HEK293 (cell line): ENCODE measurements around the gene LDLRAD4.
A peak's percentile ranks its signal among the peaks of the same experiment; 100 is the strongest.

Experiments
- CTCF ChIA-PET: fragments of 350-600 bp; formaldehyde crosslinking; extraction: SDS; loops from one replicate; lab custom pipeline; 2021; ENCODE audit warnings: antibody characterized with exemption; lab: Yijun Ruan, JAX
- POLR2A ChIA-PET: fragments of 300-600 bp; formaldehyde crosslinking; extraction: SDS; loops from one replicate; lab custom pipeline; 2020; ENCODE audit warnings: antibody characterized with exemption, inconsistent platforms; lab: Yijun Ruan, JAX
- H3K27ac ChIP-seq: fragments of 200-500 bp; sonication (Bioruptor generic); 2 replicates; pipeline ENCODE4 v1.5.1; 2014; ENCODE audit warnings: low read depth, low read length, control low read depth, inconsistent platforms; ENCODE audit errors: extremely low read depth
- H3K36me3 ChIP-seq, 2 experiments: fragments of 200-500 bp in 1 of 2; sonication (Bioruptor generic) in 1 of 2; 1 replicate in 1 of 2; 2 replicates in 1 of 2; pipeline ENCODE4 v1.5.1; 2014 to 2017; ENCODE audit warnings: inconsistent platforms in 2 of 2, low read length in 2 of 2; ENCODE audit not compliant: control insufficient read depth in 2 of 2, insufficient read depth in 1 of 2
- H3K4me1 ChIP-seq: fragments of 200-500 bp; sonication (Bioruptor generic); 2 replicates; pipeline ENCODE4 v1.5.1; 2014; ENCODE audit warnings: mild to moderate bottlenecking, low read length, inconsistent platforms; ENCODE audit not compliant: control insufficient read depth, insufficient read depth
- H3K4me3 ChIP-seq: 2 replicates; pipeline ENCODE4 v1.5.1; 2011; ENCODE audit warnings: low read depth, mild to moderate bottlenecking, control low read depth, low read length, moderate library complexity
- H3K9me3 ChIP-seq: fragments of 200-500 bp; sonication (Bioruptor generic); 2 replicates; pipeline ENCODE4 v1.5.1; 2014; ENCODE audit warnings: low read depth, low read length, inconsistent platforms; ENCODE audit not compliant: control insufficient read depth, insufficient read depth
- GLIS1 ChIP-seq: fragments of 450-650 bp; formaldehyde crosslinking; IDR thresholded peaks from 2 replicates; pipeline ENCODE4 v1.5.1; 2016; ENCODE audit warnings: missing biosample characterization, missing genetic modification characterization
- KLF1 ChIP-seq: fragments of 450-650 bp; formaldehyde crosslinking; IDR thresholded peaks from 2 replicates; pipeline ENCODE4 v1.5.1; 2016; ENCODE audit warnings: missing biosample characterization, missing genetic modification characterization
- KLF9 ChIP-seq: fragments of 450-650 bp; formaldehyde crosslinking; IDR thresholded peaks from 2 replicates; pipeline ENCODE4 v1.5.1; 2016; ENCODE audit warnings: missing biosample characterization, missing genetic modification characterization, low read depth
- MYNN ChIP-seq: fragments of 450-650 bp; formaldehyde crosslinking; IDR thresholded peaks from 2 replicates; pipeline ENCODE4 v1.5.1; 2016; ENCODE audit warnings: missing biosample characterization, missing genetic modification characterization, borderline replicate concordance
- OVOL3 ChIP-seq: fragments of 450-650 bp; formaldehyde crosslinking; IDR thresholded peaks from 2 replicates; pipeline ENCODE4 v1.5.1; 2016; ENCODE audit warnings: missing biosample characterization, missing genetic modification characterization
- PBX3 ChIP-seq: sonication (generic); formaldehyde crosslinking; IDR thresholded peaks from 2 replicates; pipeline ENCODE4 v1.8.1; 2022; ENCODE audit warnings: mild to moderate bottlenecking, moderate library complexity, missing genetic modification reagents
- SCRT1 ChIP-seq: fragments of 450-650 bp; formaldehyde crosslinking; IDR thresholded peaks from 2 replicates; pipeline ENCODE4 v1.5.1; 2016; ENCODE audit warnings: missing biosample characterization, missing genetic modification characterization, borderline replicate concordance
- SETDB1 ChIP-seq: IDR thresholded peaks from one replicate; pipeline ENCODE4 v1.6.1; 2017; ENCODE audit warnings: mild to moderate bottlenecking, low read length, moderate library complexity, mixed read lengths; ENCODE audit not compliant: insufficient read length
- SP2 ChIP-seq: fragments of 450-650 bp; formaldehyde crosslinking; IDR thresholded peaks from 2 replicates; pipeline ENCODE4 v1.5.1; 2016; ENCODE audit warnings: missing biosample characterization, missing genetic modification characterization
- TRIM28 ChIP-seq: IDR thresholded peaks from 2 replicates; pipeline ENCODE4 v1.6.1; 2011; ENCODE audit warnings: low read length, control low read depth, borderline replicate concordance
- ZBTB20 ChIP-seq: fragments of 450-650 bp; formaldehyde crosslinking; IDR thresholded peaks from 2 replicates; pipeline ENCODE4 v1.5.1; 2016; ENCODE audit warnings: missing biosample characterization, missing genetic modification characterization
- ZBTB7A ChIP-seq: fragments of 450-650 bp; formaldehyde crosslinking; IDR thresholded peaks from 2 replicates; pipeline ENCODE4 v1.5.1; 2016; ENCODE audit warnings: low read depth, missing biosample characterization, missing genetic modification characterization
- ZIC2 ChIP-seq: fragments of 450-650 bp; formaldehyde crosslinking; IDR thresholded peaks from 2 replicates; pipeline ENCODE4 v1.5.1; 2016; ENCODE audit warnings: missing biosample characterization, missing genetic modification characterization
- ZNF121 ChIP-seq: fragments of 450-650 bp; formaldehyde crosslinking; IDR thresholded peaks from 2 replicates; pipeline ENCODE4 v1.5.1; 2016; ENCODE audit warnings: missing biosample characterization, missing genetic modification characterization
- ZNF2 ChIP-seq: fragments of 450-650 bp; formaldehyde crosslinking; IDR thresholded peaks from 2 replicates; pipeline ENCODE4 v1.5.1; 2016; ENCODE audit warnings: missing biosample characterization, missing genetic modification characterization
- ZNF239 ChIP-seq: fragments of 450-650 bp; formaldehyde crosslinking; IDR thresholded peaks from 2 replicates; pipeline ENCODE4 v1.5.1; 2016; ENCODE audit warnings: missing biosample characterization, missing genetic modification characterization
- ZNF280C ChIP-seq: fragments of 450-650 bp; formaldehyde crosslinking; IDR thresholded peaks from 2 replicates; pipeline ENCODE4 v1.5.1; 2016; ENCODE audit warnings: missing biosample characterization, missing genetic modification characterization
- ZNF280D ChIP-seq: fragments of 450-650 bp; formaldehyde crosslinking; IDR thresholded peaks from 2 replicates; pipeline ENCODE4 v1.5.1; 2016; ENCODE audit warnings: missing biosample characterization, missing genetic modification characterization
- ZNF335 ChIP-seq: fragments of 450-650 bp; formaldehyde crosslinking; conservative IDR thresholded peaks from 2 replicates; pipeline ENCODE4 v1.5.1; 2016; ENCODE audit warnings: missing biosample characterization, missing genetic modification characterization
- ZNF404 ChIP-seq: fragments of 450-650 bp; formaldehyde crosslinking; IDR thresholded peaks from 2 replicates; pipeline ENCODE4 v1.5.1; 2017; ENCODE audit warnings: missing biosample characterization, missing genetic modification characterization
- ZNF549 ChIP-seq: fragments of 450-650 bp; IDR thresholded peaks from 2 replicates; pipeline ENCODE4 v1.5.1; 2018; ENCODE audit warnings: missing biosample characterization, missing genetic modification characterization, mild to moderate bottlenecking, inconsistent platforms, moderate library complexity
- ZNF558 ChIP-seq: fragments of 450-650 bp; formaldehyde crosslinking; IDR thresholded peaks from 2 replicates; pipeline ENCODE4 v1.5.1; 2016; ENCODE audit warnings: missing biosample characterization, missing genetic modification characterization
- ZNF624 ChIP-seq: fragments of 450-650 bp; formaldehyde crosslinking; IDR thresholded peaks from 2 replicates; pipeline ENCODE4 v1.5.1; 2017; ENCODE audit warnings: missing biosample characterization, missing genetic modification characterization
- TF ChIP-seq, protein P1 (sequence below): fragments of 450-650 bp; formaldehyde crosslinking; optimal IDR thresholded peaks from 2 replicates; pipeline ENCODE3; 2016; ENCODE audit warnings: missing biosample characterization, mild to moderate bottlenecking, missing genetic modification characterization
- TF ChIP-seq, protein P2 (sequence below): fragments of 450-650 bp; formaldehyde crosslinking; IDR thresholded peaks from 2 replicates; pipeline ENCODE4 v1.5.1; 2016; ENCODE audit warnings: missing biosample characterization, missing genetic modification characterization
- TF ChIP-seq, protein P3 (sequence below): fragments of 450-650 bp; formaldehyde crosslinking; IDR thresholded peaks from 2 replicates; pipeline ENCODE4 v1.5.1; 2017; ENCODE audit warnings: missing biosample characterization, mild to moderate bottlenecking, missing genetic modification characterization, moderate library complexity

Gene LDLRAD4

DNA sequence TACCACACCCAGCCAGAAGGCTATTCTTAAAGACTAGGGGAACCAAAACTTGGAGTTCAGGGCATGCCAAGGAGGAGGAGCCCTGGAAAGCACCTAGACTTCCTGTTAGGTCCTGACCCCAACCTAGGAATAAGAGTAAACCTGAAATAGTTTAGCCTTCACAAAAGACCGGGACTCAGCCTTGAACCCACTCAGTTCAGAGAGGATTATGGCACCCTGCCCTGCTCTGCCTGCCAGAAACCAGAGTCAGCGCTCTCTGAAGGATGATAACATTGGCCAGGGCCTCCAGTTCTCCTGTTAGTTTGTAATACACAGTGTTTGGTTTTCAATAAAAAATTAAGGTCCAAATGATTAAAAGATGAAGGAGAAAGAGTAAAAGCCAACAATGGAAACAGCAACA lies 96.4 kb downstream of the LDLRAD4 start:
- Histone ChIP-seq H3K4me3 (no peak overlapping the region), H3K27ac (no peak overlapping the region)

DNA sequence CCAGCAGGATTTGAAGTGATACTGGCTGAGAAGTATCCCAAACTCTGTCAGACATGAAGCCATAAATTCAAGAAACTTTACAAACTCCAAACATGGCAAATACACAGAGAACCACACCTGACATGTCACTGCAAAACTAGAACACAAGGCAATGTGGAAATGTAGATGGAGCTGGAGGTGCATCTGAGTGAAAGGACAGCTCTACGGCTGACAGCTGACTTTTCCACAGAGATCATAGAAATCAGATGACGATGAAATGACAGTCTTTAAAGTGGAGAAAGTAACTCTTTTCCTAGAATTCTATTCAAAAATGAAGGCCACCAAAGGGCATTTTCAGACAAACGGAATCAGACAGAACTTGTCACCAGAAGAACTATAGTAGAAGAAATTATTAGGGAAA lies 97.5 kb downstream of the LDLRAD4 start:
- ChIA-PET CTCF (no interaction called here), POLR2A (no interaction called here)
- no peak overlapping the region for H3K4me3 ChIP-seq
- H3K27ac ChIP-seq, result no peak overlapping the region
- TF ChIP-seq ZNF549 (tag by site-specific recombination) (peak; percentile 69), ZNF280C (tag by site-specific recombination) (no peak), ZNF280D (tag by site-specific recombination) (0 out of 2 replicates have a peak, but pooled peaks have one; percentile 15), TRIM28 (peak; percentile 74; the same call in 1 of the 2 replicates), SETDB1 (peak; percentile 66)
- TF ChIP-seq, protein P1, sequence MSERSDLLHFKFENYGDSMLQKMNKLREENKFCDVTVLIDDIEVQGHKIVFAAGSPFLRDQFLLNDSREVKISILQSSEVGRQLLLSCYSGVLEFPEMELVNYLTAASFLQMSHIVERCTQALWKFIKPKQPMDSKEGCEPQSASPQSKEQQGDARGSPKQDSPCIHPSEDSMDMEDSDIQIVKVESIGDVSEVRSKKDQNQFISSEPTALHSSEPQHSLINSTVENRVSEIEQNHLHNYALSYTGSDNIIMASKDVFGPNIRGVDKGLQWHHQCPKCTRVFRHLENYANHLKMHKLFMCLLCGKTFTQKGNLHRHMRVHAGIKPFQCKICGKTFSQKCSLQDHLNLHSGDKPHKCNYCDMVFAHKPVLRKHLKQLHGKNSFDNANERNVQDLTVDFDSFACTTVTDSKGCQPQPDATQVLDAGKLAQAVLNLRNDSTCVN (tag by site-specific recombination), result no peak
- H3K9me3 ChIP-seq, result no peaks in the 10 kb centered on the region
- no peaks in the 10 kb centered on the region for H3K36me3 ChIP-seq
- H3K4me1 ChIP-seq, result no peaks in the 10 kb centered on the region

More for the DNA sequence above, 96.4 kb downstream of the LDLRAD4 start:
- ChIA-PET POLR2A (no interaction called here), CTCF (interaction anchor here (0.7 kb wide), 1 partner anchor 46 kb away, joined by 3 read pairs; no protein-coding TSS in a partner anchor)
- H3K36me3 ChIP-seq, result no peaks in the 10 kb centered on the region
- H3K9me3 ChIP-seq, result no peaks in the 10 kb centered on the region
- no peak for TF ChIP-seq ZBTB7A (tag by site-specific recombination)
- no peak for TF ChIP-seq GLIS1
- no peak for TF ChIP-seq ZNF239 (tag by site-specific recombination)
- no peak for TF ChIP-seq ZNF335 (tag by site-specific recombination)
- TF ChIP-seq ZNF121 (tag by site-specific recombination), result no peak
- no peak for TF ChIP-seq ZNF558 (tag by site-specific recombination)
- no peak for TF ChIP-seq ZBTB20 (tag by site-specific recombination)
- no peak for TF ChIP-seq ZNF404 (tag by site-specific recombination)
- TF ChIP-seq, protein P2, sequence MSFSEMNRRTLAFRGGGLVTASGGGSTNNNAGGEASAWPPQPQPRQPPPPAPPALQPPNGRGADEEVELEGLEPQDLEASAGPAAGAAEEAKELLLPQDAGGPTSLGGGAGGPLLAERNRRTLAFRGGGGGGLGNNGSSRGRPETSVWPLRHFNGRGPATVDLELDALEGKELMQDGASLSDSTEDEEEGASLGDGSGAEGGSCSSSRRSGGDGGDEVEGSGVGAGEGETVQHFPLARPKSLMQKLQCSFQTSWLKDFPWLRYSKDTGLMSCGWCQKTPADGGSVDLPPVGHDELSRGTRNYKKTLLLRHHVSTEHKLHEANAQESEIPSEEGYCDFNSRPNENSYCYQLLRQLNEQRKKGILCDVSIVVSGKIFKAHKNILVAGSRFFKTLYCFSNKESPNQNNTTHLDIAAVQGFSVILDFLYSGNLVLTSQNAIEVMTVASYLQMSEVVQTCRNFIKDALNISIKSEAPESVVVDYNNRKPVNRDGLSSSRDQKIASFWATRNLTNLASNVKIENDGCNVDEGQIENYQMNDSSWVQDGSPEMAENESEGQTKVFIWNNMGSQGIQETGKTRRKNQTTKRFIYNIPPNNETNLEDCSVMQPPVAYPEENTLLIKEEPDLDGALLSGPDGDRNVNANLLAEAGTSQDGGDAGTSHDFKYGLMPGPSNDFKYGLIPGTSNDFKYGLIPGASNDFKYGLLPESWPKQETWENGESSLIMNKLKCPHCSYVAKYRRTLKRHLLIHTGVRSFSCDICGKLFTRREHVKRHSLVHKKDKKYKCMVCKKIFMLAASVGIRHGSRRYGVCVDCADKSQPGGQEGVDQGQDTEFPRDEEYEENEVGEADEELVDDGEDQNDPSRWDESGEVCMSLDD (tag by site-specific recombination), result no peak
- no peak for TF ChIP-seq ZNF624 (tag by site-specific recombination)
- TF ChIP-seq KLF9, result no peak
- no peak for TF ChIP-seq SCRT1 (tag by site-specific recombination)
- TF ChIP-seq ZNF2, result no peak
- TF ChIP-seq OVOL3 (tag by site-specific recombination), result no peak
- TF ChIP-seq SP2 (tag by site-specific recombination), result no peak
- no peak for TF ChIP-seq MYNN (tag by site-specific recombination)
- no peak for TF ChIP-seq PBX3 (CRISPR knock-in tag)
- TF ChIP-seq, protein P3, sequence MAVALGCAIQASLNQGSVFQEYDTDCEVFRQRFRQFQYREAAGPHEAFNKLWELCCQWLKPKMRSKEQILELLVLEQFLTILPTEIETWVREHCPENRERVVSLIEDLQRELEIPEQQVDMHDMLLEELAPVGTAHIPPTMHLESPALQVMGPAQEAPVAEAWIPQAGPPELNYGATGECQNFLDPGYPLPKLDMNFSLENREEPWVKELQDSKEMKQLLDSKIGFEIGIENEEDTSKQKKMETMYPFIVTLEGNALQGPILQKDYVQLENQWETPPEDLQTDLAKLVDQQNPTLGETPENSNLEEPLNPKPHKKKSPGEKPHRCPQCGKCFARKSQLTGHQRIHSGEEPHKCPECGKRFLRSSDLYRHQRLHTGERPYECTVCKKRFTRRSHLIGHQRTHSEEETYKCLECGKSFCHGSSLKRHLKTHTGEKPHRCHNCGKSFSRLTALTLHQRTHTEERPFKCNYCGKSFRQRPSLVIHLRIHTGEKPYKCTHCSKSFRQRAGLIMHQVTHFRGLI (tag by site-specific recombination), result no peak
- TF ChIP-seq KLF1 (tag by site-specific recombination), result no peak
- no peak for TF ChIP-seq ZIC2
- H3K4me1 ChIP-seq, result no peaks in the 10 kb centered on the region
